HAP-1 (cell line): Measurements from ENCODE around the gene TRHDE.
"Not testable (repeated sequence)": the region's sequence is repeated elsewhere in the genome, so short reads cannot be mapped to it uniquely, and the experiment has no call there.

Source experiments
- DNase-seq, 2 experiments: peaks; one replicate each; pipeline ENCODE4 v3.0.0-alpha.2; 2016 to 2020; ENCODE audit warnings: low spot score in 2 of 2
- H3K27me3 ChIP-seq: fragments of 250-450 bp; sonication (Bioruptor Pico); 2 replicates; pipeline ENCODE4 v1.5.1; 2020; ENCODE audit warnings: low read depth, mild to moderate bottlenecking, moderate library complexity
- H3K36me3 ChIP-seq: fragments of 250-450 bp; sonication (Bioruptor Pico); replicated peaks from 2 replicates; pipeline ENCODE4 v1.5.1; 2020; ENCODE audit warnings: mild to moderate bottlenecking
- H3K4me1 ChIP-seq: fragments of 250-450 bp; sonication (Bioruptor Pico); 2 replicates; pipeline ENCODE4 v1.5.1; 2020; ENCODE audit warnings: mild to moderate bottlenecking
- H3K4me3 ChIP-seq: fragments of 250-450 bp; sonication (Bioruptor Pico); 2 replicates; pipeline ENCODE4 v1.5.1; 2020; ENCODE audit warnings: mild to moderate bottlenecking, moderate library complexity
- H3K9me3 ChIP-seq: fragments of 250-450 bp; sonication (Bioruptor Pico); 2 replicates; pipeline ENCODE4 v1.5.1; 2020; ENCODE audit warnings: mild to moderate bottlenecking, moderate library complexity
- in situ Hi-C: fragments of 300-500 bp; cut with MboI; formaldehyde crosslinking; loops from 3 replicates; pipeline ENCODE4 v1.14.3; 2020; ENCODE audit warnings: low sequenced_read_pairs, inconsistent platforms, mixed read lengths

Gene TRHDE

GRCh38 chr12:72612171-72612570 lies 340.0 kb downstream of the TRHDE start:
- H3K4me3 ChIP-seq, result no peak overlapping the region
- in situ Hi-C loops, result no loop called here
- no peaks in the 10 kb centered on the region for H3K36me3 ChIP-seq
- H3K9me3 ChIP-seq, result no peaks in the 10 kb centered on the region
- no peaks in the 10 kb centered on the region for H3K27me3 ChIP-seq
- H3K4me1 ChIP-seq, result no peaks in the 10 kb centered on the region
- DNase-seq, result no peak

DNA sequence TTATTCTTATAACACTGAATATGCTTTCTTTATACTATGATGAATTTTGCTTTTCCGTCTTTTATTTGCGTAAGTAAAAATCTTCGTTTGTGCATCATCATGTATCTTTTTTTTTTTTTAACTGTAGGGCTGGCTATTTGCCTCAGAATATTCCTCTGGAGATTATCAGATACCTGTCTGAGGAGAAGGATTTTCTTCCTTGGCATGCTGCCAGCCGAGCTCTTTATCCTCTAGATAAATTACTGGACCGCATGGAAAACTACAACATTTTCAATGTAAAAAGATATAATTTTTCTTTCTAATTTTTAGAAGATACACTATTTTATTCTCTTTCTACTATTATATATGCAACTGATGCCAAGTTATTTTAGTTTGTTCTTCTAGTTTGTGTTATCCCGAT lies 346.6 kb downstream of the TRHDE start:
- Histone ChIP-seq H3K9me3 (no peaks in the 10 kb centered on the region), H3K4me1 (no peaks in the 10 kb centered on the region), H3K36me3 (no peaks in the 10 kb centered on the region), H3K4me3 (no peak overlapping the region), H3K27me3 (no peaks in the 10 kb centered on the region)
- DNase-seq, result no peak
- in situ Hi-C loops, result no loop called here

- Histone ChIP-seq H3K4me1 (peaks cover 14% of the 10 kb centered on the region), H3K4me3 (no peak overlapping the region), H3K9me3 (no peaks in the 10 kb centered on the region), H3K27me3 (no peaks in the 10 kb centered on the region), H3K36me3 (no peaks in the 10 kb centered on the region)
- in situ Hi-C loops, result no loop called here
- no peak for DNase-seq
Measured at GRCh38 chr12:72622556-72622955, 350.4 kb downstream of the TRHDE start.

GRCh38 chr12:72631926-72632685 lies 359.9 kb downstream of the TRHDE start:
- Histone ChIP-seq H3K4me3 (no peak overlapping the region), H3K9me3 (no peaks in the 10 kb centered on the region), H3K4me1 (peaks cover 13% of the 10 kb centered on the region), H3K27me3 (no peaks in the 10 kb centered on the region), H3K36me3 (no peaks in the 10 kb centered on the region)
- no peak for DNase-seq
- in situ Hi-C loops, result no loop called here

- Histone ChIP-seq H3K4me3 (no peak overlapping the region), H3K27me3 (no peaks in the 10 kb centered on the region), H3K4me1 (no peaks in the 10 kb centered on the region), H3K9me3 (no peaks in the 10 kb centered on the region), H3K36me3 (no peaks in the 10 kb centered on the region; the same call in 1 of the 2 replicates)
- in situ Hi-C loops, result no loop called here
- DNase-seq, result no peak
Measured at GRCh38 chr12:72642706-72643105, 370.5 kb downstream of the TRHDE start.

DNA sequence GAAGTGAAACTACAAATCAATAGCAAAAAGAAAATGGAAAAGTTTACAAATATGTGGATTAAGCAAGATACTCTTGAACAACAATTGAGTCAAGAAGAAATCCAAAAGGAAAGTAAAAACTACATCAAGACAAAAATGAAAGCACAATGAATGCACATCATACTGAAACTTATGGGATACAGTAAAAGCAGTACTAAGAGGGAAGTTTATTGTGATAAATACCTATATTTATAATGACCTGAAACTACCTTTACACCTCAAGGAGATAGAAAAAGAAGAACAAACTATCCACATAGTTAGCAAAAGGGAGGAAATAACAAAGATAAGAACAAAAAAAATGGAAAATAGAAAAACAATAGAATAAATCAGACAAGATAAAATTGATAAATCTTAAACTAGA lies 375.0 kb downstream of the TRHDE start:
- Histone ChIP-seq H3K9me3 (no peaks in the 10 kb centered on the region), H3K4me3 (no peak overlapping the region), H3K27me3 (no peaks in the 10 kb centered on the region), H3K4me1 (no peaks in the 10 kb centered on the region), H3K36me3 (no peaks in the 10 kb centered on the region; the same call in 1 of the 2 replicates)
- no peak for DNase-seq
- in situ Hi-C loops, result no loop called here

- no peak for DNase-seq
- Histone ChIP-seq H3K27me3 (no peaks in the 10 kb centered on the region), H3K4me1 (no peaks in the 10 kb centered on the region)
Measured at GRCh38 chr12:72658615-72659014, 386.4 kb downstream of the TRHDE start.

GRCh38 chr12:72660174-72660573 lies 388.0 kb downstream of the TRHDE start:
- DNase-seq, H3K36me3 ChIP-seq, H3K4me3 ChIP-seq, H3K27me3 ChIP-seq, in situ Hi-C loops, H3K9me3 ChIP-seq, H3K4me1 ChIP-seq: not testable (repeated sequence)

More at GRCh38 chr12:72658615-72659014, 386.4 kb downstream of the TRHDE start:
- in situ Hi-C loops, result no loop called here
- no peaks in the 10 kb centered on the region for H3K36me3 ChIP-seq
- H3K4me3 ChIP-seq, result no peak overlapping the region
- H3K9me3 ChIP-seq, result no peaks in the 10 kb centered on the region

DNA sequence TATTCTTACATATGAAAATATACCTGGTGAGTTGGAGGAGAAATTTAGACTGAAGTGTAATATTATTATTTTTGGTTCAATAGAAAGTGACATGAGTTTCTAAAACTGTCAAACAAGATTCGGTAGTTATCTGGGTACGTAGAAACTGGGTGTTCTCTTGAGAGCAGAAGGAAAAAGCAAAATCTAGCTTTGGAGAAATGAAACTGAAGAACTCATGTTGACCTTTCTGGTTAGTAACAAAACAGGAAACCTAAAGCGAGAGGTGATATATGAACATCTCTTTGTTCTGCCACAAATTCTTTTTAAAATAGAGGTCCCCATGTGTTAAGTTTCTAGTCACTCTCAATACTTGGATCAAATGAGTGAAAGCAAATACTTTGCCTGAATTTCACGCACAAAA lies 401.7 kb downstream of the TRHDE start:
- Histone ChIP-seq H3K9me3 (no peaks in the 10 kb centered on the region), H3K27me3 (no peaks in the 10 kb centered on the region), H3K4me3 (no peak overlapping the region), H3K4me1 (peaks cover 8% of the 10 kb centered on the region), H3K36me3 (no peaks in the 10 kb centered on the region)
- no peak for DNase-seq
- in situ Hi-C loops, result no loop called here

- H3K4me3 ChIP-seq, result no peak overlapping the region
- peaks cover 8% of the 10 kb centered on the region for H3K4me1 ChIP-seq
- no peaks in the 10 kb centered on the region for H3K9me3 ChIP-seq
- in situ Hi-C loops, result no loop called here
- H3K36me3 ChIP-seq, result no peaks in the 10 kb centered on the region
- H3K27me3 ChIP-seq, result no peaks in the 10 kb centered on the region
- DNase-seq, result no peak
Measured at GRCh38 chr12:72676556-72676955, 404.4 kb downstream of the TRHDE start.

GRCh38 chr12:72677139-72677538 lies 405.0 kb downstream of the TRHDE start:
- no peaks in the 10 kb centered on the region for H3K9me3 ChIP-seq
- no peak overlapping the region for H3K4me3 ChIP-seq
- in situ Hi-C loops, result no loop called here
- H3K27me3 ChIP-seq, result no peaks in the 10 kb centered on the region
- peaks cover 7% of the 10 kb centered on the region for H3K4me1 ChIP-seq
- H3K36me3 ChIP-seq, result no peaks in the 10 kb centered on the region
- DNase-seq, result no peak

GRCh38 chr12:72677846-72678245 lies 405.7 kb downstream of the TRHDE start:
- Histone ChIP-seq H3K4me3 (no peak overlapping the region), H3K9me3 (no peaks in the 10 kb centered on the region), H3K36me3 (no peaks in the 10 kb centered on the region), H3K4me1 (peaks cover 6% of the 10 kb centered on the region), H3K27me3 (no peaks in the 10 kb centered on the region)
- in situ Hi-C loops, result no loop called here
- no peak for DNase-seq

GRCh38 chr12:72679147-72679757 lies 407.1 kb downstream of the TRHDE start:
- no peaks in the 10 kb centered on the region; the same call in 1 of the 2 replicates for H3K4me1 ChIP-seq

GRCh38 chr12:72681028-72681427 lies 408.9 kb downstream of the TRHDE start:
- no peak for DNase-seq
- H3K4me1 ChIP-seq, result no peaks in the 10 kb centered on the region; the same call in 1 of the 2 replicates
- no peaks in the 10 kb centered on the region for H3K36me3 ChIP-seq
- in situ Hi-C loops, result no loop called here
- no peak overlapping the region for H3K4me3 ChIP-seq
- no peaks in the 10 kb centered on the region for H3K27me3 ChIP-seq
- no peaks in the 10 kb centered on the region for H3K9me3 ChIP-seq

More at GRCh38 chr12:72679147-72679757, 407.1 kb downstream of the TRHDE start:
- H3K36me3 ChIP-seq, result no peaks in the 10 kb centered on the region
- no peaks in the 10 kb centered on the region for H3K27me3 ChIP-seq
- in situ Hi-C loops, result no loop called here
- no peak overlapping the region for H3K4me3 ChIP-seq
- no peaks in the 10 kb centered on the region for H3K9me3 ChIP-seq
- DNase-seq, result no peak
